ENCODE measurements around the gene GBP1.
"Not testable (repeated sequence)": the region's sequence is repeated elsewhere in the genome, so short reads cannot be mapped to it uniquely, and the experiment has no call there.

GBP1 gene

DNA sequence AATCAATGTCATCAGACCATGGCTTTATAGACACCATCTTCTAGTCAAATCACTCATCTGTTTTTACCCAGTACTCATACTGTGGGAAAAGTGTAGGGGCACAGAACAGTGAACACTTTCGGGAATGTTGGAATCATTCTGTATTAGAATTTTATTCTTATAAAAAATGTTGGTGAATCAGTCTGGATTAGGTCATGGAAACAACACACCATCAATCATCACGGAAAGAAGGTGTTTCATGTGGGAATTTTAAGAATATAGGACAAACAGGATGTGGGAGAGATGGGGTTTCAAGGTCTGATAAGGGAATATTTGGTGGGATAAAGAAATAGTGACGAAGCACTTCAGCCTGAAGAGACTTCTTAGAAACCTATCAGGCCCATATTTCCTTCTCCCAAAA is 17.3 kb downstream of the GBP1 start:
- no peak for DNase-seq (ENCODE audit: low read depth, low spot score)
- no peak overlapping the region for H3K9ac ChIP-seq (ENCODE audit: insufficient read length)
- H3K9me3 ChIP-seq (ENCODE audit: low read depth, low read length): no peaks in the 10 kb centered on the region; the same call in 1 of the 2 replicates
- no peak overlapping the region for H3K4me3 ChIP-seq
- no peak for TF ChIP-seq POLR2AphosphoS5 (IDR thresholded peaks at IDR 0.05; ENCODE audit: borderline replicate concordance, low read depth, low read length)
- H3K36me3 ChIP-seq (ENCODE audit: insufficient read depth, low read length): peaks cover 4% of the 10 kb centered on the region; the same call in 1 of the 2 replicates
- no peak overlapping the region for H3K27ac ChIP-seq

DNA sequence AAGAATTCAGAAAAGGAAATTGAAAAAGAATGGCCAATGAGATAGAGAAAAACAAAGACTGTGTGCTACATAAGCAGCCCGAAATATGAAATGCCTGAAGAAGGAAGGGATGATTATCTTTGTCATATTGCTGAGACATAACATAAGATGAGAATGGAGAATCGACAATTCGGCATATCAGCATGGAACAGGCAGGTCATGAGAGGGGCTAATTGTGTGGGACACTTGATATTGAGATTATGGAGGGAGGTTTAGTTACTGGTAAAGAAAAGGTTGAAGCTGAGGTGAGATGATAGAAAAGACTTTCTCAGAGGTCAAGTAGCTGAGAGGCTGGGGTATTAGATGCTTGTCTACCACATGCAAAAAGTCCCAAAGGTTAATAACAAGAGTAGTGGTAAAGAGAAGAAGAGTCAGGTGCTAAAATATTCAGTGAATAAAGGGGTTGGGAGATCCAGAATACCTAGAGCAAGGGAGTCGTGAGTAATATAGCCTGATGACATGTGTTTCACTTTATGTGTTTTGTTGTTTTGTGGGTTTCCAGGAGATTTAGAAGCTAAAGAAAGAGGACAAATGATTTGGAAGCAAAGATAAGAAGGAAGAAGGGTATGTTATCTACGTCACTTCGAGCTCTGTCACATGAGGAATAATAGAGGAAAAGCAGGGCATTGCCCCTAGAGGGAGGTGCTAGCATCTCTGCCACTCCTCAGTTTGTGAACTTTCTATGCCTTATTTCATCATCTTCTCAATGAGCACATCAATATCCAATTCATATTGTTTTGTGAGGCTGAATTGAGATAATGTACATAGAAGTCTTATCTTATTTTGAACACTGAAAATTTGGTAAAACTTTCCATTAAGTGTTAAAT is 18.5 kb downstream of the GBP1 start:
- DNase-seq (ENCODE audit: low read depth, low spot score); H3K9me3 ChIP-seq (ENCODE audit: low read depth, low read length); H3K4me3 ChIP-seq; H3K27ac ChIP-seq; H3K9ac ChIP-seq (ENCODE audit: insufficient read length); H3K36me3 ChIP-seq (ENCODE audit: insufficient read depth, low read length): not testable (repeated sequence)

DNA sequence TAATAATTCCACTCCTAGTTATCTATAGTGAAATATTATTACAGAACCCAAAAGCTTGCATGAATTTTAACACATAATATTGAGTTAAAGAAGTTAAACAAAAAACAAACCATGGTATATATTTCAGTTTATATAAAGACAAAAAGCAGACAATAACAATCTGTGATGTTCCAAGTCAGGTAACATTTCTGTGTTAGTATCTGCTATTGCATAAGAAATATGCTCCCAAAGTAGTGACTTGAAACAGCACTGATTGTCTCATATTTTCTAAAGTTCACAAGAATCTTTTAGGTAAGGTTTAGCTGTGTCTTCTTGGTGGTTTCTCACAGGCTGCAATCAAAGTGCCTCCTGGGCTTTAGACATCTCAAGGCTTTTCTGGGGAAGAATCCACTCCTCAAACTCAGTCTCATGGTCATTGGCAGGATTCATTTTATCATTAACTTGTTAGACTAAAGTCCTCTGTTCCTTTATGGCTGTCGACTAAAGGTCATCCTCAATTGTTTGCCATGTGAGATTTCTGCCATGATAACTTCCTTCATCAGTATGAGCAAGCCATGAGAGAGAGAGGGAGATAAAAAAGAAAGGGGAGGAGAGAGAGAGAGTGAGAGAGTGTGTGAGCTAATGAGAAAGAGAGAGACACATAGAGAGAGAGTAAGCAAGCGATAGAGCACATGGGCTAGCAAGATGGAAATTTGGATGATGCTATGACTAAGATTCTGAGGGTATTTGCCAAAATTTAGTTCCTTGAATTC is 19.9 kb downstream of the GBP1 start:
- TF ChIP-seq FOXP2 (optimal IDR thresholded peaks at IDR 0.05; ENCODE audit: control extremely low read depth, extremely low read length, insufficient read depth) (no peak), POLR2AphosphoS5 (IDR thresholded peaks at IDR 0.05; ENCODE audit: borderline replicate concordance, low read depth, low read length) (no peak), EZH2 (IDR thresholded peaks at IDR 0.05) (no peak)
- Histone ChIP-seq H3K9ac (ENCODE audit: insufficient read length) (no peak overlapping the region), H3K36me3 (ENCODE audit: insufficient read depth, low read length) (no peaks in the 10 kb centered on the region), H3K27ac (no peak overlapping the region), H3K4me3 (no peak overlapping the region), H3K9me3 (ENCODE audit: low read depth, low read length) (no peaks in the 10 kb centered on the region; the same call in 1 of the 2 replicates)
- DNase-seq (ENCODE audit: low read depth, low spot score): no peak

DNA sequence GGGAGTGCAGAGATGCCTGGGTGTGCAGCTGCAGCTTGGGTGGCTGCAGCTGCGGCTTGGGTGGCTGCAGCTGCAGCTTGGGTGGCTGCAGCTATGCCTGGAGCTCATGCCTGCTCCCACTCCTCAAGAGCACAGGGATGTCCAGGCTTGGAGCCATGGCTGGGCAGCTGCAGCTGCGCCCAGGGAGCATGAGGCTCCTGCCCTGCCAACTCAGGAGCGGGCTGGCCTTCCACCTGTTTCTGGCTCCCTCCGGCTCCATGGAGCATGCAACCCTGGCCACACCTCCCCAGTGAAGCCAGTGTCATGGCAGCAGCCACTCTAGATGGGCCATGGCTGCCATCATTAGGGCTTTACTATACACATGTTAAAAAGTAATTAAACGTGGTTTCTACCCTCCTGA is 21.1 kb downstream of the GBP1 start:
- H3K27ac ChIP-seq: no peak overlapping the region
- no peaks in the 10 kb centered on the region; the same call in 1 of the 2 replicates for H3K9me3 ChIP-seq (ENCODE audit: low read depth, low read length)
- H3K36me3 ChIP-seq (ENCODE audit: insufficient read depth, low read length): no peaks in the 10 kb centered on the region
- H3K9ac ChIP-seq (ENCODE audit: insufficient read length): no peak overlapping the region
- H3K4me3 ChIP-seq: no peak overlapping the region
- no peak for DNase-seq (ENCODE audit: low read depth, low spot score)
- no peak for TF ChIP-seq EZH2 (IDR thresholded peaks at IDR 0.05)
- TF ChIP-seq POLR2AphosphoS5 (IDR thresholded peaks at IDR 0.05; ENCODE audit: borderline replicate concordance, low read depth, low read length): no peak
- no peak for TF ChIP-seq FOXP2 (optimal IDR thresholded peaks at IDR 0.05; ENCODE audit: control extremely low read depth, extremely low read length, insufficient read depth)

DNA sequence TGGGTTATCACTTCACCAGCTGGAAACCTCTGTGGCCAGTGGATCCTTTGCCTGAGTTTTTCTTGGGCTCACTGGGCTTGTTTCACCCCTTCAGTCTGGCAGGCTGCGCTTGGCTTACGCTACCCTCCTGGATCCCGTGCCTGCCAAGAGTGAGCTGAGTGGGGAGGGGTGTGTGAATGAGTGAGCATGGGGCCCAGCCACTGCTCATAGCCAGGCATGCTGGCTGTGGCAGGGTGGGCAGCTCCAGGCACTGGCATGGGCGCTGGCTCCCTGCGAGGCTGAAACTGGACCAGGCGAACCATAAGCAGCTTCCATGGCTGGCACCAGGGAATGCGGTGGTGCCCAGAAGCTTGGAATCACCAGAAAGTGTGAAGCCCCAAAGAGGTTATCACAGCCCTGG is 22.5 kb downstream of the GBP1 start:
- H3K9me3 ChIP-seq (ENCODE audit: low read depth, low read length): no peaks in the 10 kb centered on the region; the same call in 1 of the 2 replicates
- H3K27ac ChIP-seq: no peak overlapping the region
- H3K36me3 ChIP-seq (ENCODE audit: insufficient read depth, low read length): no peaks in the 10 kb centered on the region
- H3K4me3 ChIP-seq: no peak overlapping the region
- TF ChIP-seq FOXP2 (optimal IDR thresholded peaks at IDR 0.05; ENCODE audit: control extremely low read depth, extremely low read length, insufficient read depth) (no peak), EZH2 (IDR thresholded peaks at IDR 0.05) (no peak), POLR2AphosphoS5 (IDR thresholded peaks at IDR 0.05; ENCODE audit: borderline replicate concordance, low read depth, low read length) (no peak)
- H3K9ac ChIP-seq (ENCODE audit: insufficient read length): no peak overlapping the region
- no peak for DNase-seq (ENCODE audit: low read depth, low spot score)

DNA sequence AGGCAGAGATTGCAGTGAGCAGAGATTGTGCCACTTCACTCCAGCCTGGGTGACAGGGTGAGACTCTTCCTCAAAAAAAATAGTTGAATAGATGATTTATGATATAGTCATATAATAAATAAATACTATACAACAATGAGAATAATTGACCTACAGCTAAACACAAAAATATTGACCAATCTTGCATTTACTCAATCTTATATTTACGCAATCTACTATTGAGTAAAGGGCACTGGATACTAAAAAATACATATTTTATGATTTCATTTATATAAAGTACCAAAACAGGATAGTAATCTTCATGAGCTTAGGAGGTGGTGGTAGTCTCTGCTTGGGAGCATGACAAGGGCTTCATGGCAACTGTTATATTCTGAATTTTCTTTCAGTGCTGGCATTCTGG is 23.3 kb downstream of the GBP1 start:
- Histone ChIP-seq H3K9me3 (ENCODE audit: low read depth, low read length) (no peaks in the 10 kb centered on the region; the same call in 1 of the 2 replicates), H3K9ac (ENCODE audit: insufficient read length) (no peak overlapping the region), H3K27ac (no peak overlapping the region), H3K4me3 (no peak overlapping the region), H3K36me3 (ENCODE audit: insufficient read depth, low read length) (no peaks in the 10 kb centered on the region)
- no peak for TF ChIP-seq POLR2AphosphoS5 (IDR thresholded peaks at IDR 0.05; ENCODE audit: borderline replicate concordance, low read depth, low read length)
- TF ChIP-seq EZH2 (IDR thresholded peaks at IDR 0.05): no peak
- TF ChIP-seq FOXP2 (optimal IDR thresholded peaks at IDR 0.05; ENCODE audit: control extremely low read depth, extremely low read length, insufficient read depth): no peak
- DNase-seq (ENCODE audit: low read depth, low spot score): no peak

DNA sequence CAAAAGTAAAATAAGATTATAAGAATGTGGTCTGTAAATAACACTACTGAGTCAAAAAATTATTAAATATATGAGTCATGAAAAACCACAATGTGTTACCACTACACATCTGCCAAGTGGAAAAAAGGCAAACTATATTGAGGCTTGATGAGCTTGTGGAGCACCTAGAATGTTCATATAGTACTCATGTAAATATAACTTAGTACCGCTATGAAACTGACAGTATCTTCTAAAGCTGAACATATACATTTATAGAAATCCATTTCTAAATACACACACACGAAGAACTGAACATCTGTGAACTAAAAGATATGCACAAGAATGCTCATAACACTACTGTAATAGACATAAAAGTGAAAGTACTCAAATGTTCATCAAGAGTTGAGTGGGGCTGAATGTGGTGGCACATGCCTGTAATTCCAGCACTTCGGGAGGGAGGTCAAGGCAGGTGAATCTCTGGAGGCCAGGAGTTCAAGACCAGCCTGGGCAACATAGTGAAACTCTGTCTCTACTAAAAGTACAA is 23.8 kb downstream of the GBP1 start:
- Histone ChIP-seq H3K27ac (no peak overlapping the region), H3K4me3 (no peak overlapping the region), H3K9me3 (ENCODE audit: low read depth, low read length) (no peaks in the 10 kb centered on the region; the same call in 1 of the 2 replicates), H3K36me3 (ENCODE audit: insufficient read depth, low read length) (no peaks in the 10 kb centered on the region), H3K9ac (ENCODE audit: insufficient read length) (no peak overlapping the region)
- no peak for TF ChIP-seq EZH2 (IDR thresholded peaks at IDR 0.05)
- DNase-seq (ENCODE audit: low read depth, low spot score): no peak

DNA sequence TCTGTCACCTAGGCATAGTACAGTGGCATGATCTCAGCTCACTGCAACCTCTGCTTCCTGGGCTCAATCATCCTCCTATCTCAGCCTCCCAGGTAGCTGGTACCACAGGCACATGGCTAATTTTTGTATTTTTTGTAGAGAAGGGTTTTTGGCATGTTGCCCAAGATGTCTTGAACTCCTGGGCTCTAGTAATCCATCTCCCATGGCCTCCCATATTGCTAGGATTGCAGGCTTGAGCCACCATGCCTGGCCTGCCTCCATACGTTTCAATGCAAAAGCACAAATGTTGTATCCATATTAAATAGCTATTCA is 24.7 kb downstream of the GBP1 start:
- Histone ChIP-seq H3K27ac (no peak overlapping the region), H3K9ac (ENCODE audit: insufficient read length) (no peak overlapping the region), H3K9me3 (ENCODE audit: low read depth, low read length) (no peaks in the 10 kb centered on the region; the same call in 1 of the 2 replicates), H3K4me3 (no peak overlapping the region), H3K36me3 (ENCODE audit: insufficient read depth, low read length) (no peaks in the 10 kb centered on the region)
- no peak for TF ChIP-seq FOXP2 (optimal IDR thresholded peaks at IDR 0.05; ENCODE audit: control extremely low read depth, extremely low read length, insufficient read depth)
- TF ChIP-seq EZH2 (IDR thresholded peaks at IDR 0.05): no peak
- TF ChIP-seq POLR2AphosphoS5 (IDR thresholded peaks at IDR 0.05; ENCODE audit: borderline replicate concordance, low read depth, low read length): no peak
- DNase-seq (ENCODE audit: low read depth, low spot score): no peak

All from SK-N-MC (cell line).